Measurements from ENCODE around the gene ZNF22.

The ZNF22 gene

DNA sequence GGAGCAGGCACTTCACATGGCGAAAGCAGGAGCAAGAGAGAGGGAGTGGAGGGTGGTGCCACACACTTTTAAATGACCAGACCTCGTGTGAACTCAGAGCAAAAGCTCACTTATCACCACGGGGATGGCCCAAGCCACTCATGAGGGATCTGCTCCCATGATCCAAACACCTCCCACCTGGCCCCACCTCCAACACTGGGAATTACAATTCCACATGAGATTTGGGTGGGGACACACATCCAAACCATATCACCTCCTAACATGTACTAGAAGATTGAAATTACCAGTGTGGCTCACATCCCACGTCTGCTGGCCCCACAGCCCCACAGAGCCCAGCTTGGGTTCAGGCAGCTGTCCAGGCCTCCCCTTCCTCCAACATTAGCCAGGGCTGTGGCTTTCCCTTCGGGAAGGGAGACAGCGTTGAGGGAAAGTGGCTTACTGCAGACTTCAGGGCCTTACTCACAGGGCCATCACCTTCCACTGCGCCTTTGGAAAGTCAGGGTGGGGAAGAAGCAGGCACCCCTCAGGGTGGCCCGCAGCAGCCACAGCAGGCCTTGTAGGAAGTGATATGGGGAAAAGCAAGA is 29.8 kb upstream of the ZNF22 start:
- Histone ChIP-seq H3K9ac (ENCODE audit: low read length) (no peak overlapping the region), H2BK15ac (replicated peaks; ENCODE audit: low read depth) (no peak overlapping the region), H3K27ac (ENCODE audit: low read depth, low read length) (no peak overlapping the region), H3K18ac (ENCODE audit: low read length) (no peak overlapping the region), H3K27me3 (ENCODE audit: insufficient read depth, low read length, poor library complexity) (no peaks in the 10 kb centered on the region), H4K8ac (ENCODE audit: low read depth, low read length) (no peak overlapping the region), H2AK5ac (ENCODE audit: low read length) (no peak overlapping the region), H4K5ac (ENCODE audit: low read length) (no peak overlapping the region), H2BK120ac (ENCODE audit: low read depth, low read length) (no peak overlapping the region), H3K56ac (ENCODE audit: low read length) (no peak overlapping the region), H3K4me1 (ENCODE audit: control insufficient read depth, low read depth, low read length) (peaks cover 11% of the 10 kb centered on the region), H3K36me3 (ENCODE audit: control insufficient read depth, insufficient read depth, low read length) (no peaks in the 10 kb centered on the region), H2BK5ac (ENCODE audit: low read length) (no peak overlapping the region), H3K23ac (ENCODE audit: low read length) (no peak overlapping the region), H3K4me2 (ENCODE audit: low read length) (no peak overlapping the region), H3K79me1 (ENCODE audit: low read length) (no peaks in the 10 kb centered on the region), H3K4me3 (ENCODE audit: low read length) (no peak overlapping the region), H3K4ac (ENCODE audit: low read depth, low read length) (no peak overlapping the region), H3K79me2 (ENCODE audit: control insufficient read depth, insufficient read depth, low read length) (no peaks in the 10 kb centered on the region)
- WGBS (ENCODE audit: extremely low coverage, insufficient coverage, low lambda C conversion rate) = no CpG with 5 or more reads among the region's 8 CpGs
- DNase-seq = no peak

DNA sequence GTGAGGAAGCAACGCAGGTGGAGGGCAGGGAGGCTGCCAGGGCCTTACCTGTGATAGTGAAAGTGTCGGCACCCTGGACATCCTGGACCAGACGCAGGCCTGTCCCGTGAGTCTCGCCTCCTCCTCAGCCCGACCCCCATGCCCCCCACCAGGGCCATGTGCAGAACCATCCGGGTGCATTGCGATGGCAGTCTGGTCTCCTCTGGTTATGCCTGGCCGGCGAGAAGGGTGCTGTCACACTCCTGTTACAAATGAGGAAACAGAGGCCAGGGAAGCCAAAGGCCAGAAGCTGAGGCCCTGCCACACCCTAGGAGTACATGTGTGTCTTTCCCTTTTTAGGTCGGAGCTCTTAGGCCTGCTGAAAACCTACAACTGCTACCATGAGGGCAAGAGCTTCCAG is 29.3 kb upstream of the ZNF22 start:
- peaks cover 11% of the 10 kb centered on the region for H3K4me1 ChIP-seq (ENCODE audit: control insufficient read depth, low read depth, low read length)
- no peak overlapping the region for H3K27ac ChIP-seq (ENCODE audit: low read depth, low read length)
- WGBS (ENCODE audit: extremely low coverage, insufficient coverage, low lambda C conversion rate) = no CpG with 5 or more reads among the region's 11 CpGs

DNA sequence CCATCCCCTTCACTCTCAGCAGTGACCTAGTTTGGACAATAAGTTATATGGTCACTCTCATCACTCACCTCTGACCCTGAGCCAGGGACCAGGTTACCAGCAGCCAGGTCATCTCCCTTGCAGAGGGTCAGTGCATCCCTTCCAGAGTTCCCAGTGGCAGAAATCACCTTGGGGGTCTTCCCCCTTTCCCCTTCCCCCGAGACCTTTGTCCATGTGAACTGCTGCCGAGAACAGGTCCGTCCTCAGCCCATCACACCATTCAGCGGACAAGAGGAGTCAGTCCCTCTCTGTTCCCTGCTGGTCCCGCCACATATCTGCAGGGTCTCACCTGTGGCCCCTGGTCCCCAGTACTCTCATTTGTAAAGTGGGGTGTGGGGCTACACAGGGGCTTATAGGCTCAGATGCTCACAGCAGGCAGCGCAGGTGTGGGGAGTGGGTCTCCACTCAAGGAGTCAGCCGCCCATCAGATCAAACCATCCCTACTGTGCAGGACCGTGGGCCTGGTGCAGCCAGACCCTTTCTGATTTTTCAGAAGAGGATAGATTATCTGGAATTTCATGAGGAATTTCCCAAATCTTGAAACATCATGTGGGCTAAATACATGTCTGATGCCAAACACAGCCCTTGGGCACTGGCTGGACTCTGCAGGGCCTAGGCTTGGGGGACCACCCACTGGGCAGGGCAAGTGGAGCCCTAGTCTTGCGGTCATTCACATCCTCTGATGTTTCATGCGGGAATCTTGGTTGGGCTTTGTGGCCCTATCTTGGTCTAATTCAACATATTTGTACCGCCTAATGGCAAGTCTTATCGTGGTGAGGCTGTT is 28.6 kb upstream of the ZNF22 start:
- no peak overlapping the region for H3K23ac ChIP-seq (ENCODE audit: low read length)
- H3K79me2 ChIP-seq (ENCODE audit: control insufficient read depth, insufficient read depth, low read length) = no peaks in the 10 kb centered on the region
- H2BK120ac ChIP-seq (ENCODE audit: low read depth, low read length) = no peak overlapping the region
- no peaks in the 10 kb centered on the region for H3K79me1 ChIP-seq (ENCODE audit: low read length)
- H2AK5ac ChIP-seq (ENCODE audit: low read length) = no peak overlapping the region
- H4K8ac ChIP-seq (ENCODE audit: low read depth, low read length) = no peak overlapping the region
- H3K4ac ChIP-seq (ENCODE audit: low read depth, low read length) = no peak overlapping the region
- H3K4me3 ChIP-seq (ENCODE audit: low read length) = no peak overlapping the region
- no peak overlapping the region for H3K4me2 ChIP-seq (ENCODE audit: low read length)
- no peak overlapping the region for H2BK15ac ChIP-seq (replicated peaks; ENCODE audit: low read depth)
- no peak for DNase-seq
- whole genome bisulfite sequencing (ENCODE audit: extremely low coverage, insufficient coverage, low lambda C conversion rate) = no CpG with 5 or more reads among the region's 12 CpGs
- no peak overlapping the region for H2BK5ac ChIP-seq (ENCODE audit: low read length)
- no peak overlapping the region for H3K56ac ChIP-seq (ENCODE audit: low read length)
- no peaks in the 10 kb centered on the region for H3K27me3 ChIP-seq (ENCODE audit: insufficient read depth, low read length, poor library complexity)
- no peak overlapping the region for H4K5ac ChIP-seq (ENCODE audit: low read length)
- H3K36me3 ChIP-seq (ENCODE audit: control insufficient read depth, insufficient read depth, low read length) = no peaks in the 10 kb centered on the region
- H3K18ac ChIP-seq (ENCODE audit: low read length) = no peak overlapping the region
- no peak overlapping the region for H3K9ac ChIP-seq (ENCODE audit: low read length)
- H3K27ac ChIP-seq (ENCODE audit: low read depth, low read length) = no peak overlapping the region
- H3K4me1 ChIP-seq (ENCODE audit: control insufficient read depth, low read depth, low read length) = peaks cover 11% of the 10 kb centered on the region

More for the DNA sequence above, 29.3 kb upstream of the ZNF22 start:
- DNase-seq = no peak
- H4K8ac ChIP-seq (ENCODE audit: low read depth, low read length) = no peak overlapping the region
- no peak overlapping the region for H3K18ac ChIP-seq (ENCODE audit: low read length)
- H3K9ac ChIP-seq (ENCODE audit: low read length) = no peak overlapping the region
- H3K4ac ChIP-seq (ENCODE audit: low read depth, low read length) = no peak overlapping the region
- no peak overlapping the region for H3K4me2 ChIP-seq (ENCODE audit: low read length)
- no peak overlapping the region for H2BK5ac ChIP-seq (ENCODE audit: low read length)
- H2BK15ac ChIP-seq (replicated peaks; ENCODE audit: low read depth) = no peak overlapping the region
- no peak overlapping the region for H4K5ac ChIP-seq (ENCODE audit: low read length)
- H3K27me3 ChIP-seq (ENCODE audit: insufficient read depth, low read length, poor library complexity) = no peaks in the 10 kb centered on the region
- H3K56ac ChIP-seq (ENCODE audit: low read length) = no peak overlapping the region
- H2AK5ac ChIP-seq (ENCODE audit: low read length) = no peak overlapping the region
- H3K23ac ChIP-seq (ENCODE audit: low read length) = no peak overlapping the region
- H2BK120ac ChIP-seq (ENCODE audit: low read depth, low read length) = no peak overlapping the region
- H3K79me1 ChIP-seq (ENCODE audit: low read length) = no peaks in the 10 kb centered on the region
- no peaks in the 10 kb centered on the region for H3K36me3 ChIP-seq (ENCODE audit: control insufficient read depth, insufficient read depth, low read length)
- H3K79me2 ChIP-seq (ENCODE audit: control insufficient read depth, insufficient read depth, low read length) = no peaks in the 10 kb centered on the region
- H3K4me3 ChIP-seq (ENCODE audit: low read length) = no peak overlapping the region

DNA sequence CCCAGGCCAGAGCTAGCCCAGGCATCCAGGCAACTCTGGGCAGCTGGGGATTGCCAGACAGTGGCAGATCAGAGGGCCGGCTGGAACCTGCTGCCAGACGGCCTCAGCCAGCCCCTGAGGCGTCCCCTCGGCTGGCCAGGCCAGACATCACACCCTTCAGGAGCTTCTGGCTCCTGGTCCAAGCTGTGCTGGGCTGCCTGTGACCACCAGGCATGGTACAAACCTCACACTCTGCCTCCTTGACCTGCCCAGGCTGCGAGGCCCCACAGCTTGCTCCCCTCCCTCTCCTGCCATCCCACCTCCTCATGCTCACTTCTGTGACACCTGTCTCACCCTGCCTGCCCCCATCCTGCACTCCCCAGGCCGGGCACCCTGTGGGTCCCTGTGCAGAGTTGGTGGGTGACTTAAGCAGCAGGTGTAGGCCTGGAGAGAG is 27.8 kb upstream of the ZNF22 start:
- H3K4me3 ChIP-seq (ENCODE audit: low read length) = no peak overlapping the region
- H3K9ac ChIP-seq (ENCODE audit: low read length) = no peak overlapping the region
- no peak overlapping the region for H3K4me2 ChIP-seq (ENCODE audit: low read length)
- H2BK15ac ChIP-seq (replicated peaks; ENCODE audit: low read depth) = no peak overlapping the region
- DNase-seq = no peak
- H3K18ac ChIP-seq (ENCODE audit: low read length) = no peak overlapping the region
- no peak overlapping the region for H3K4ac ChIP-seq (ENCODE audit: low read depth, low read length)
- H3K27ac ChIP-seq (ENCODE audit: low read depth, low read length) = no peak overlapping the region
- no peak overlapping the region for H2BK5ac ChIP-seq (ENCODE audit: low read length)
- no peak overlapping the region for H2AK5ac ChIP-seq (ENCODE audit: low read length)
- WGBS (ENCODE audit: extremely low coverage, insufficient coverage, low lambda C conversion rate) = no CpG with 5 or more reads among the region's 6 CpGs
- H4K5ac ChIP-seq (ENCODE audit: low read length) = no peak overlapping the region
- peaks cover 11% of the 10 kb centered on the region for H3K4me1 ChIP-seq (ENCODE audit: control insufficient read depth, low read depth, low read length)
- H4K8ac ChIP-seq (ENCODE audit: low read depth, low read length) = no peak overlapping the region
- H3K23ac ChIP-seq (ENCODE audit: low read length) = no peak overlapping the region
- H3K79me2 ChIP-seq (ENCODE audit: control insufficient read depth, insufficient read depth, low read length) = no peaks in the 10 kb centered on the region
- H3K79me1 ChIP-seq (ENCODE audit: low read length) = no peaks in the 10 kb centered on the region
- H3K36me3 ChIP-seq (ENCODE audit: control insufficient read depth, insufficient read depth, low read length) = no peaks in the 10 kb centered on the region
- H3K27me3 ChIP-seq (ENCODE audit: insufficient read depth, low read length, poor library complexity) = no peaks in the 10 kb centered on the region
- no peak overlapping the region for H3K56ac ChIP-seq (ENCODE audit: low read length)
- no peak overlapping the region for H2BK120ac ChIP-seq (ENCODE audit: low read depth, low read length)

DNA sequence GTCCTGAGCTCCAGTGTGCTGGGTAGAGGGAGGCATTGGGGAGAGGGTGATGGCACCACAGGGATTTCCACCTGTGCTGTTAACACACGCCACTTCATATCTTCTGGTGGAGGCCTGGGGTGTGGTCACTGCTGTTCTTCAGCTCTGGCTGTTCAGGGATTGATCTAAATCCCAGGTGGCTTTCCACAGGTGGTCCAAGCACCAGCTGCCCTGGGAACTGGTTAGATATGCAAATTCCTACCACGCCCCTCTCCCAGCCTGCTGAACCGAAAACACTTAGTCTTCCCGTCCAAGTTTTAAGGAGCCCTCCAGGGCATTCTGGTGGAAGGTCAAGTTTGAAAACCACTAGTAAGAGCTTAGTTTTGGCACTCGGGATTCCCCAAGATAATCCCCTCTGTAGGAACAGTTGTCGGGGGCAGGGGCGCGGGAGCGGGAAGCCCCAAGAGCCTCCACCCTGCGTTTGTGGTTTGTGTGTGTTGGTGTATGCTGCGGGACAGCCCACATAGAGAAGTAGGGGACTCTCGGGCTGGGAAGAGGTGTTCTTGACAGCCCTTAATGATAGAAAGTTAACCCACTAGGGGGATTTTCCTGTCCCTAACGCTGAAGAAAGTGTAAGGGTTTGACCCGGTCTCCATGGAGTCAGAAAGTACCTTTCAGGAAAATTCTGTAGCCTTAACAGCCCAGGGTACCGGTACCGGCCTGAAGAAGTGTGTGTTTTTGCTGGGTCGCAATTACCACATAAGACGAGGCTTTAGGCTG is 27.2 kb upstream of the ZNF22 start:
- Histone ChIP-seq H3K9ac (ENCODE audit: low read length) (no peak overlapping the region), H3K23ac (ENCODE audit: low read length) (peak overlapping the region; percentile 84), H4K8ac (ENCODE audit: low read depth, low read length) (no peak overlapping the region), H2BK5ac (ENCODE audit: low read length) (no peak overlapping the region), H3K56ac (ENCODE audit: low read length) (peak overlapping the region; percentile 94), H2AK5ac (ENCODE audit: low read length) (peak overlapping the region; percentile 18), H3K4me2 (ENCODE audit: low read length) (no peak overlapping the region), H3K79me1 (ENCODE audit: low read length) (no peaks in the 10 kb centered on the region), H4K5ac (ENCODE audit: low read length) (no peak overlapping the region), H3K27me3 (ENCODE audit: insufficient read depth, low read length, poor library complexity) (no peaks in the 10 kb centered on the region), H3K36me3 (ENCODE audit: control insufficient read depth, insufficient read depth, low read length) (no peaks in the 10 kb centered on the region), H3K4me3 (ENCODE audit: low read length) (no peak overlapping the region), H3K79me2 (ENCODE audit: control insufficient read depth, insufficient read depth, low read length) (no peaks in the 10 kb centered on the region), H3K27ac (ENCODE audit: low read depth, low read length) (no peak overlapping the region), H3K4me1 (ENCODE audit: control insufficient read depth, low read depth, low read length) (peaks cover 11% of the 10 kb centered on the region), H2BK120ac (ENCODE audit: low read depth, low read length) (no peak overlapping the region), H3K4ac (ENCODE audit: low read depth, low read length) (no peak overlapping the region), H3K18ac (ENCODE audit: low read length) (no peak overlapping the region), H2BK15ac (replicated peaks; ENCODE audit: low read depth) (no peak overlapping the region)
- DNase-seq = peak; percentile 49
- no CpG with 5 or more reads among the region's 18 CpGs for WGBS (ENCODE audit: extremely low coverage, insufficient coverage, low lambda C conversion rate)
